DMS79 treated with DMSO at 0.1 percent for 48 hours (cell line): ENCODE measurements around the gene SLC39A11.
"Not testable (repeated sequence)": the region's sequence is repeated elsewhere in the genome, so short reads cannot be mapped to it uniquely, and the experiment has no call there.

Source experiments
- DNase-seq: peaks from one replicate; lab custom pipeline; 2025; lab: John Stamatoyannopoulos, UW

Gene SLC39A11

GRCh38 chr17:72713701-72714100 lies 378.8 kb downstream of the SLC39A11 start:
- no peak for DNase-seq

DNA sequence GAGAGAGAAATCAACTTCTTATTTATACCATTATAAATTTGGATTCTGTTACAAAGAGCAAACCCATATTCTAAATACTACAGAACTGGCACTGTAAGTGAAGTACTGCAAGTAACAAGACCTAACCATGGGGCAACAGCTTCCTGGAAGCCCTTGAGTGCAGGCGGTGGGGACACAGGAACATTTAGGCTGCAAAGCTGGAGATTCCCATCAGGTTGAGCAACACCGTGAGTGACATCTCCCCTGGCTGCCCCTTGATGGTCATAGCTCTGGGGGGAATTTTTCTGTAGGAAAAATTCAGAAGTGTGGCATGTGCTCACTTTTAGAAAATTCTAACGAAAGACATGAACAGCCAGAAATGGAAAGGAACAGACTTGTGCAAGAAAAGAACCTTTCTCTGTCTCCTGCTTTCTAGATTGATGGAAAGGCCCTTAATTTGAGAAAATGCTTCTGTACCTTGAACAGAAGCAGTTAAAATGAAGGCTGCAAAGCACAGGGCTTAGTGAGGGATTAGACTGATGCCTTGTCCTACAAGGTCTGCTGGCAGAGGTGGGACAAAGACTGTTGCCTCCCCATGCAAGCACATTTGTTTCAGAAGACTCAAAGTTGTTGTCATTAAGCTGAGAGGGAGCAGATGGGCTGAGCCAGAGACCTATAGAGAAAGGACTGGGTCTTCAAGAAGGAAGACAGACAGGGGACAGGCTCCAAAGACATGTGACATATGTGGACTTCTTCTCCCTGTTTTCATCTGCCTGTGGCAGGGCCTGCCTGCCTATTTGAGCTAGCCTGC lies 380.8 kb downstream of the SLC39A11 start:
- DNase-seq: no peak

GRCh38 chr17:72710834-72711233 lies 381.7 kb downstream of the SLC39A11 start:
- no peak for DNase-seq

DNA sequence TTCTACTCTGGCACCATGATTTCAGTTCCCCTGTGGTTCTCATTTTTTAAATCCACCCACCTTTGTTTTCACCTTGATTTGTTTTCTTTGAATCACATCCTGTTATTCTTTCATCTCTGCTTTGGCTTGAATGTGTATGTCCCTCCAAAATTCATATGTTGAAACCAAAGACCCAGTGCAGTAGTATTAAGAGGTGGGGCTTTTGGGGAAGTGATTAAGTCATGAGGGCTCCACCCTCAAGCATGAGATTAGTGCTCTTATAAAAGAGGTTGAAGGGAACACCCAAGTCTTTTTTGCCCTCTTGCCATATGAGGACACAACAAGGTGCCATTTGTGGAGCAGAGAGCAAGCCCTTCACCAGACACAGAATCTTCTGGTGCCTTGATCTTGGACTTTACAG lies 382.3 kb downstream of the SLC39A11 start:
- DNase-seq: no peak

DNA sequence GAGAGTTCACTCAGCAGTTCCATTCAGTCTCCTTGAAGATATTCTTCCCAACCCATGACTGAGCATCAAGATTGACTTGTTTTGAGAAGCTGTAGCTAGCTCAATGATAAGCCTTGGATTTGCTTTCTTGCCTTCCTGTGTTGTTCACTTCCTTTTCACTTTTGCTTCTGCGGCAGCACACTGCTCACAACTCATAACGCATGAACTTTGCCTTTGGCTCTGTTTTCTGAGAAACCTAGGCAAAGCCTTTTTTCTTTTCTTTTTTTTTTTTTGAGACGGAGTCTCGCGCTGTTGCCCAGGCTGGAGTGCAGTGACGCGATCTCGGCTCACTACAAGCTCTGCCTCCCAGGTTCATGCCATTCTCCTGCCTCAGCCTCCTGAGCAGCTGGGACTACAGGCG lies 383.8 kb downstream of the SLC39A11 start:
- not testable (repeated sequence) for DNase-seq

DNA sequence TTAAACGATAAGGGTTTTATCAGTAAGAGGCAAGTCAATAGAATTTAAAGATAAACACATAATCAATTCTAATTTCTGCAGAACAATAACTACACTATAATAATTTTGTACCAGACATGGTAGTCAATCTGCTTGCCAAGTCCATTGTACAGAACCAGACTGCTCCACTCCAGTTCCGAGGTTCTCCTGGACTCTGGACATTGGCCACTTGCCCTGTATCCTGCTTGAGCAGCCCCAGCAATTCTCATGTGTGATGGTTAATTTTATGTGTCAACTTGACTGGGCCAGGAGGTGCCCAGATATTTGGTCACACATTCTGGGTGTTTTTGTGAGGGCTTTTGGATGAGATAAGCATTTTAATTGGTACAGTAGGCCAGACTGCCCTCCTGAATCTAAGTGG lies 384.6 kb downstream of the SLC39A11 start:
- DNase-seq: no peak

- no peak for DNase-seq
Measured at GRCh38 chr17:72706396-72706981, 386.0 kb downstream of the SLC39A11 start.

DNA sequence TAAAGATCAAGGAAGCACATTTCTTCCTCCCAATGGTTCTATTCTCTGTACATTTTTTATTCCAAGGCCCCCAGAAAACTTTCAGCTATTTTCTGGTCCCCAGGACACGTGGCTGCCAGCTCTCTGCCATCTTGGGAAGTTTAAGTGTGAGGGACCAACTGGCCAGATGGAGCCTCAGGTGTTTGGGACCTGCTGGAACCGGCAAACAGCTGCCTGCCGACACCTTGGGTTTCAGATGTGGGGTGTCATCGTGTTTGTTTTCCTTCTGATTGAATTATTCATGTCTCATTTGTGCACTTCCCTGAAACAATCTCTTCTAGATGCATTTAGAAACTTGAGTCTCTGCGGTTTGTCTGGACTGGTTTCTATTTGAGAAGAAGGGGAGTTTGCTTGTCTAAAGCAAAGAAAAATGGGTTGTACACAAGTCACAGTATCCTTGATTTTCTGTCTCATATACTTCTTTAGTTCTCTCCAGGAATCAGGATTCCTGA lies 386.5 kb downstream of the SLC39A11 start:
- DNase-seq: no peak

- no peak for DNase-seq
Measured at GRCh38 chr17:72702998-72703397, 389.5 kb downstream of the SLC39A11 start.

- no peak for DNase-seq
Measured at GRCh38 chr17:72702136-72702735, 390.3 kb downstream of the SLC39A11 start.

GRCh38 chr17:72700226-72700625 lies 392.3 kb downstream of the SLC39A11 start:
- no peak for DNase-seq

DNA sequence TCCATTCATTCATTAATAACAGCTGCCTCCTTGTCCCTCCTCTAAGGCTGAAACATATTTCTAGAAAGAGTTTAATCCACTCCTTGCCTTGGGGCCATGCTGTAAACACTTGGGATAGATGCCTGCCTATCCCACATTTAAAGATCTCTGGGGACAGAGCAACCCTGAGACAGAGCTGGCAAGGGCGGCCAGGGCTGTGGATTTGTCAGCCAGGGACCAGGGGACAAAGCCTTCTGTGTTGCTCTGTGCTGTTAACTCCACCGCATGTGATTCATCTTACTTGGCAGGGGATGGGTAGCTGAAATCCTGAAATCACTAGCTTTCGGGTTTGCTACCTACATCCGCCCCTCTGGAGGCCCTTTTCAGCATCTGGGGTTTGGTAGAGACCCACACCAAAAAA lies 392.9 kb downstream of the SLC39A11 start:
- DNase-seq: no peak

- DNase-seq: no peak
Measured at GRCh38 chr17:72697602-72698146, 394.8 kb downstream of the SLC39A11 start.

- DNase-seq: no peak
Measured at GRCh38 chr17:72696721-72697120, 395.8 kb downstream of the SLC39A11 start.

DNA sequence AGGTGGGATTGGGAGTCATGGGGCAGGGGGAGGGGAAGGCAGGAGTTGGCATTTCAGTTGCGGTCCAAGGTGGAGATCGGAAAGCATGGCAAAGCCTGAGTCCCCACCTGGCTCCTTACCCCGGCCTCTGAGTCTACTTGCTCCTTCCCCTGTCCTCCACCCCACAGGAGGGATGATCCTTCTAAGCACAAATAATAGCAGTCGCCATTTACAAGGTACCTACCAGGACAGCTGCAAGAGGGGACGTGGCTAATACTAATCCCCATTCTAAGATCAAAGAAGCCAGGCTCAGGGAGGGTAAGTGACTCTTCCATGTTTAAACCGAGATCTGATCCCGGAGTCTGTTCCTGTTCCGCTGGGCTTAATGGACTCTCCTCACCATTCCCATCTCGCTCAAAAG lies 396.3 kb downstream of the SLC39A11 start:
- DNase-seq: no peak

DNA sequence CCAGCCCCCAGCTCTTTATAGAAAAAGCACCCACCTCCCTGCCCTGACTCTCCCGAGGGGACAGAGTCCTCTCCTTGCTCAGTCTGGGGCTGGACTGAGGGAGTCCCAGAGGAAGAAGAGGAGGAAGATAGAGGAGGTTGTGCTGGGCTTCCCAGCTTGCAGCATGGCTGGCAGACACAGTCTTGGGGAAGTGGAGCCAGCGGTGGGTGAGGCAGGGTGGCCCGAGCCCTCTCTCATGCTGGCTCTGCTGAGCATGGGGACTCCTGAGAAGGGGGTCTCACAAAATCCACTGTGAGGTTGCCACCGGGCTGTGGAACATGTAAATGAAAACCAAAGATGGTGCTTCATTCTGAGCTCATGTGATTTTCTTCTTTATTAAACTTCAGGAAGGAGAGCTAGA lies 398.5 kb downstream of the SLC39A11 start:
- DNase-seq: no peak

DNA sequence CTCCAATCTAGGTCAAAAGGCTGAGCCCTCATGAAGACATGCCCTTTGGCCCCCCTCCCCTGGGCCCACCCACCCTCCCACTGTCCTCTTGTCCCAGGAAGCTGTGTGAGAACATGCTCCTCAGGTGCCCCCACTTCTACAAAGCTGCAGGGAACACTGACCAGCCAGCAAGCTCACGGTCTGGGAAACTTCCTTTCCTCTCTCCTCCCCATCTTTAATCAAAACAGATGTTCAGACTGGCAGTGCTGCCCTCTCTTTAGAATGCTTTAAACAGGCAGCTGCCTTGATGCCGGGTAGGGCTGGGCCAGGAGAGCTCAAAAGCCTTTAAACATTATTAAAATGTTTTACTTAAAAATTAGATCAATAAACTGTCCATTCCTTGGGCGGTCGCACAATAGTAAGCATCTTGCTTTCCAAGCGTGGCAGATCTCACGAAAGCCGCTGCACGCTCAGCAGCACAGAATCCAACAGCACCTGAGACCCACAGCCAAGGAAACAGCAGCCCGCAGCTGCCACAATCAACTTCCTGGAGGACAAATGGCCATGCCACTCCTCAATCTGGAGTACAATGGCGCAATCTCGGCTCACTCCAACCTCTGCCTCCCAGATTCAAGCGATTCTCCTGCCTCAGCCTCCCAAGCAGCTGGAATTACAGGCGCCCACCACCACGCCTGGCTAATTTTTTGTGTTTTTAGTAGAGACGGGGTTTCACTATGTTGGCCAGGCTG lies 399.2 kb downstream of the SLC39A11 start:
- DNase-seq: no peak

DNA sequence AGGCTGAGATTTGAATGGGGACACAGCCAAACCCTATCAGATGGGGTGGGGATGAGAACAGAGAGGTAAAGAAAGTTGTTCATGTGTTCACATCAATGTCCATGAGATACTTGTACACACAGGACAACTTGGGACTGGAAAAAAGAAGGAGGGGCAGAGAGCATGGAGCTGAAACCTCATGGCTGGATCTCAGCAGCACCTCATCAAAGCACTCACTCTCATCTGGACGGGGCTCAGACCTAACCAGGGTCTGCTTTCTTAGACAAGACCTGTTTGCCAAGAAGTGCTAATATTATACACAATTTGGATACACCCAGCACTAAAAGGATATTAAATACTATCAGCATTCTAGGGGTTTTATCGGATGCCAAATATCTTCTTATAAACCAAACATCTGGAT lies 399.8 kb downstream of the SLC39A11 start:
- DNase-seq: no peak

DNA sequence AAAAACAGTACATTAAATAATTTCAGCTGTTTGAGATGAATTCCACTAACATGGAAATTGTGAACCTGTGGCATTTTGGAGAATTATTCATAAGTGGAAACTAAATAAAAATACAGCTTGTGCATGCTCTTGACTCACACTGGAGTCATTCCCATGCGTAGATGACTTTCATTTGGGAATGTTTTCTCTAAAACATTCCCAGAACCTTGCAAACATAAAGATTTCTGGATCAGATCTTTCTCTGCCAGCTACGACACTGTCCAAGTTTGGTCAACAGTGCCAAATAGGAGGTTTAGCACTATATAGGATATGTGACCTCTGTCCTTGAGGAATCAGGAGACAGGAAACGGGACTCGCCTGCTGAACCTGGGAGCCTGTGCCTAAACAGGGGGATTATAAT lies 400.9 kb downstream of the SLC39A11 start:
- DNase-seq: no peak

DNA sequence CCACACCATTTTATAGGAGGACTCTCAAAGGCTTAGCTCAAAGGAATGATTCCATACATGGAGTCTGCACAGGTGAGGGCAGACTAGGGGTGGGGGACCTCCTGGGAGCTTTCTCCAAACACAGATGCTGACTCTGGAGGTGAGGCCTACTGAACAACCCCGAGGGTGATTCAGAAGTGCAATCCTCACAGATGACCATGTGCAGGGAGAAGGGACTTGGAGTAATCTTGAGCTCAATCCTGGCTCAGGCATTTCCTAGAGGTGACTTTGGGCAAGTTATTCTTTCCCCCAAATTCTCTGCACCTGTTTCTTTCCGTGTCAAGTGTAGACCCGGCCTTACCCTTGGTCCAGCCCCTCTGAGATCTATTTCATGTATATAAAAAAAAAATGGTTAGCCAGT lies 401.5 kb downstream of the SLC39A11 start:
- no peak for DNase-seq

- peak; percentile 50 for DNase-seq
Measured at GRCh38 chr17:72687886-72688285, 404.6 kb downstream of the SLC39A11 start.

GRCh38 chr17:72684405-72685020 lies 408.0 kb downstream of the SLC39A11 start:
- DNase-seq: no peak
